LNCaP clone FGC (cell line): Measurements from ENCODE around the gene ZFAND3.

Experiments used
- DNase-seq: peaks from one replicate; pipeline ENCODE4 v3.0.0-alpha.2; 2011; ENCODE audit warnings: low read depth
- H3K4me3 ChIP-seq: 2 replicates; pipeline ENCODE4 v1.5.1; 2011; ENCODE audit warnings: mild to moderate bottlenecking, low read depth, low read length, control low read depth
- TF ChIP-seq, protein P1 (sequence below): IDR thresholded peaks from 2 replicates; pipeline ENCODE4 v1.5.1; 2012; ENCODE audit warnings: mild to moderate bottlenecking; ENCODE audit not compliant: control insufficient read depth, insufficient read depth; ENCODE audit errors: extremely low read depth

ZFAND3 gene

DNA sequence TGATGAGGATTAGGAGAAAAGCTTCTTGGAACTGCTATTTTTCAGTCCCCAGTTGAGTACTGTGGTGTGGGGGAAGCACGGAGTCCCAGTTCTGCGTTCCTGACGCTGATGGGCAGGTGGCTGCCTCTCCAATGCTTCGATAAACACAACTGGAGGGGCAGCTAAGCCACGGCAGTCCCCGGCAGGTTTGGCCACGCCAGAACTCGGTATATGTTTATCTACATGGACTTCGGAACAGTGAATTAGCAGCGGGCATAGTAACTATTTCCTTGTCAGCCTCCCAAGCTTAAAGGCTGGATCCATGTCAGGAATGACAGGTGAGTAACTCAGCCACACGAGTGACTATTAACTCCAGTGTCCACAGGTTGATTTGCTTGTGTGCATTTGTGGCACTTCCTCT lies 354.4 kb downstream of the ZFAND3 start:
- DNase-seq = no peak
- TF ChIP-seq, protein P1, sequence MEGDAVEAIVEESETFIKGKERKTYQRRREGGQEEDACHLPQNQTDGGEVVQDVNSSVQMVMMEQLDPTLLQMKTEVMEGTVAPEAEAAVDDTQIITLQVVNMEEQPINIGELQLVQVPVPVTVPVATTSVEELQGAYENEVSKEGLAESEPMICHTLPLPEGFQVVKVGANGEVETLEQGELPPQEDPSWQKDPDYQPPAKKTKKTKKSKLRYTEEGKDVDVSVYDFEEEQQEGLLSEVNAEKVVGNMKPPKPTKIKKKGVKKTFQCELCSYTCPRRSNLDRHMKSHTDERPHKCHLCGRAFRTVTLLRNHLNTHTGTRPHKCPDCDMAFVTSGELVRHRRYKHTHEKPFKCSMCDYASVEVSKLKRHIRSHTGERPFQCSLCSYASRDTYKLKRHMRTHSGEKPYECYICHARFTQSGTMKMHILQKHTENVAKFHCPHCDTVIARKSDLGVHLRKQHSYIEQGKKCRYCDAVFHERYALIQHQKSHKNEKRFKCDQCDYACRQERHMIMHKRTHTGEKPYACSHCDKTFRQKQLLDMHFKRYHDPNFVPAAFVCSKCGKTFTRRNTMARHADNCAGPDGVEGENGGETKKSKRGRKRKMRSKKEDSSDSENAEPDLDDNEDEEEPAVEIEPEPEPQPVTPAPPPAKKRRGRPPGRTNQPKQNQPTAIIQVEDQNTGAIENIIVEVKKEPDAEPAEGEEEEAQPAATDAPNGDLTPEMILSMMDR = no peak
- no peak overlapping the region for H3K4me3 ChIP-seq

DNA sequence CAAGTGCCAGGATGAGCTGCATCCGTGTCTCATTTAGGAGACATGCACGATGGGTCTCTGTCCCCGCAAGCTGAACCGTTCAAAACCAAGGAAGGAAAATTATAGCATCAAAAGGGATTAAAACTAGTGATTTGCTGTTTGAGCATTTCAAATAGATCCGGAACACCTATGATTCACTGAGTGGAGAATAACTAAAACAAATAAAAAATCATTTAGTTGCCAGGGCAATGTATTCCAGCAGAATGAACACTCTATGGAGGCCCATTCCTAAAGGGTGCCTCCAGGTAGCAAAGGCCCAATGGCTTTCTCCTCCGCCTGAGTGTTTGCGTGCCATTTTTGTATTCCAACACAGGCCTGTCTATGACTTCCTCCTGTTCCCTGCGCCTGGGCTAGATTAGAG lies 354.8 kb downstream of the ZFAND3 start:
- no peak overlapping the region for H3K4me3 ChIP-seq
- TF ChIP-seq, protein P1 = no peak

GRCh38 chr6:38174806-38175495 lies 355.4 kb downstream of the ZFAND3 start:
- no peak for DNase-seq
- TF ChIP-seq, protein P1 = no peak
- H3K4me3 ChIP-seq = no peak overlapping the region

More for the DNA sequence above, 354.8 kb downstream of the ZFAND3 start:
- DNase-seq = no peak

DNA sequence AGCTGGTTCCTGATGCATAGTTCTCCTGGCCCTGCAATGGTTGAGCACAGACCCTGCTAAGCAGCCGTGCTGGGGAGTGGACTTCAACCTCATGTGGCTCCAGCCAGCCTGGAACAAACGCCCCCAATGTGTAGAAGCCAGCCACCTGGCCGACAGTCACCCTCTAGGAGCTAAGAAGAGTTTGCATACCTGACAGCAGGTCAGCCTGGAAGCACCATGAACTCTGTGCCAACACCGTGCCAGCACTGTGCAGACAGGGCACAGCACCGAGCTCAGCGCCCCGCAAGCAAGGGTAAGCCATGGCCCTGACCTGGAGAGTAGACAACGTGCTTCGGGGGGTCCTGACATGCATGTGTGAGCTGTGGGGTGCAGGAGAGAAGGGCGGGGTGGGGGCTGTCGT lies 356.3 kb downstream of the ZFAND3 start:
- no peak overlapping the region for H3K4me3 ChIP-seq
- no peak for DNase-seq
- TF ChIP-seq, protein P1 = no peak

GRCh38 chr6:38176797-38177751 lies 357.5 kb downstream of the ZFAND3 start:
- H3K4me3 ChIP-seq = no peak overlapping the region
- no peak for DNase-seq
- TF ChIP-seq, protein P1 = no peak

DNA sequence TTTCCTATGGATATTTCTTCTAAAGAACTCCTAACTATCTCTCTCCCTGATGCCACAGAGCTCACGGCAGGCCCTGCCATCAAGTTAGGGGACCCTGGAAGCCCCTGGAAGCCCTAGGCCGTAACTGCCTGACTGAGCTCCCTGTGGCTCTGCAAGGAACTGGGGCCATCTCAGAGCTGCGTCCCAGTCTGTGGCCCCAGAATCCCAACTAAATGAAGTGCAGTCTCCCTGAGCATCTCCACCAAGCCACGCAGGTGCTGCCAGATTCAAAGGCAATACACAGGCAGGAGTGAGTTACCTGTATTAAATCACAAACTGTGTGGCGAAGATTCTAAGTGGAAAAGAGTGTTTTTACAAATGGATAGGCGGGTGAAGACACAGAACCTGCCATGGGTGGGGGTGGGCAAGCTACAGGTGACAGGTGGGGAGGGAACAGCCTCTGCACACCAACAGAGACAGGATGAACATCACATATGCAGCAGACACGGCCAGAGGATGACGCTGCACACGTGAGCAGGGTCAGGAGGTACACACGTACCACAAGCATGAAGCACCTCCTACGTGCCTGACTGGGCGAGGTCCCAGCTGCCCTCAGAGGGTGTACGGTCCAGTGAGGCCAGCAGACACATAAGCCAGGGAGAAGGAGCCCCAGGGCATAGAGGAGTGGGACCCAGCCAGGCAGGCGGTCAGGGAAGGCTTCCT lies 358.5 kb downstream of the ZFAND3 start:
- no peak for DNase-seq
- TF ChIP-seq, protein P1 = no peak
- no peak overlapping the region for H3K4me3 ChIP-seq
